ENCODE measurements around the gene KRT15.

GRCh38 chr17:41535764-41536481, 17.2 kb upstream of the KRT15 start:
- TF ChIP-seq, protein P1, sequence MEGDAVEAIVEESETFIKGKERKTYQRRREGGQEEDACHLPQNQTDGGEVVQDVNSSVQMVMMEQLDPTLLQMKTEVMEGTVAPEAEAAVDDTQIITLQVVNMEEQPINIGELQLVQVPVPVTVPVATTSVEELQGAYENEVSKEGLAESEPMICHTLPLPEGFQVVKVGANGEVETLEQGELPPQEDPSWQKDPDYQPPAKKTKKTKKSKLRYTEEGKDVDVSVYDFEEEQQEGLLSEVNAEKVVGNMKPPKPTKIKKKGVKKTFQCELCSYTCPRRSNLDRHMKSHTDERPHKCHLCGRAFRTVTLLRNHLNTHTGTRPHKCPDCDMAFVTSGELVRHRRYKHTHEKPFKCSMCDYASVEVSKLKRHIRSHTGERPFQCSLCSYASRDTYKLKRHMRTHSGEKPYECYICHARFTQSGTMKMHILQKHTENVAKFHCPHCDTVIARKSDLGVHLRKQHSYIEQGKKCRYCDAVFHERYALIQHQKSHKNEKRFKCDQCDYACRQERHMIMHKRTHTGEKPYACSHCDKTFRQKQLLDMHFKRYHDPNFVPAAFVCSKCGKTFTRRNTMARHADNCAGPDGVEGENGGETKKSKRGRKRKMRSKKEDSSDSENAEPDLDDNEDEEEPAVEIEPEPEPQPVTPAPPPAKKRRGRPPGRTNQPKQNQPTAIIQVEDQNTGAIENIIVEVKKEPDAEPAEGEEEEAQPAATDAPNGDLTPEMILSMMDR (IDR thresholded peaks at IDR 0.05; ENCODE audit: low read length): no peak
- TF ChIP-seq EZH2 (optimal IDR thresholded peaks at IDR 0.05; ENCODE audit: low read depth, low read length) (no peak), EZH2phosphoT487 (IDR thresholded peaks at IDR 0.05; ENCODE audit: low read length) (no peak)
